HepG2 (cell line): ENCODE results near the gene LDB2. TPM values are rescaled to one million over a fixed set of nuclear protein-coding genes. Genes with fewer than 3 reads are reported as not detected.

ENCODE experiments used
- ATAC-seq: fragments of 200-7000 bp; cut with Tn5 transposase; 3 replicates; pipeline ENCODE4 v1.9.1; 2020; ENCODE audit warnings: mild to moderate bottlenecking, moderate library complexity
- BruUV-seq: library from RNA; stranded (reverse); fragments of 400-500 nt; replicated peaks from 2 replicates; lab custom pipeline; 2021; lab: Mats Ljungman, UMichigan
- CTCF ChIA-PET: fragments of 300-600 bp; formaldehyde crosslinking; extraction: SDS; loops from one replicate; lab custom pipeline; 2021; ENCODE audit warnings: low total read pairs, inconsistent platforms, low intra/inter-chr PET ratio; lab: Yijun Ruan, JAX
- POLR2A ChIA-PET: fragments of 350-600 bp; sonication (Branson Sonifier 250); formaldehyde crosslinking; loops from one replicate; lab custom pipeline; 2020; ENCODE audit warnings: antibody characterized with exemption, inconsistent platforms; lab: Yijun Ruan, JAX
- DNase-seq: peaks from one replicate; pipeline ENCODE4 v3.0.0-alpha.2; 2015; ENCODE audit warnings: low spot score
- FAIRE-seq: peaks from 3 replicates; lab custom pipeline; 2011; peaks lifted over from hg19 to GRCh38; lab: Jason Lieb, UNC
- H2AFZ ChIP-seq: one replicate; pipeline ENCODE4 v1.6.1; 2011; ENCODE audit warnings: low read length, inconsistent platforms
- H3K27ac ChIP-seq: fragments of 300-600 bp; 3 replicates; pipeline ENCODE4 v1.8.0; 2011; ENCODE audit warnings: mixed run types, mild to moderate bottlenecking, mixed read lengths, low read length, inconsistent platforms; ENCODE audit not compliant: insufficient read depth; ENCODE audit errors: extremely low read length
- H3K27me3 ChIP-seq, 2 experiments: fragments of 200-600 bp in 1 of 2; 2 replicates in 1 of 2; 3 replicates in 1 of 2; pipeline versions ENCODE4 v1.6.0 to v1.8.0; 2011; ENCODE audit warnings: low read length in 2 of 2, mild to moderate bottlenecking in 2 of 2, moderate library complexity in 2 of 2, inconsistent platforms in 1 of 2; ENCODE audit not compliant: insufficient read depth in 2 of 2, control insufficient read depth in 1 of 2
- H3K36me3 ChIP-seq, 2 experiments: fragments of 200-600 bp in 1 of 2; replicated peaks in 1 of 2; 2 replicates in 1 of 2; 3 replicates in 1 of 2; pipeline versions ENCODE4 v1.5.1 to v1.8.0; 2011; ENCODE audit warnings: low read length in 2 of 2, inconsistent platforms in 1 of 2; ENCODE audit not compliant: insufficient read depth in 2 of 2, control insufficient read depth in 1 of 2
- H3K4me1 ChIP-seq: 2 replicates; pipeline ENCODE4 v1.5.1; 2012; ENCODE audit warnings: low read length, inconsistent platforms; ENCODE audit not compliant: insufficient read depth
- H3K4me2 ChIP-seq: 2 replicates; pipeline ENCODE4 v1.6.0; 2011; ENCODE audit warnings: low read depth, low read length, inconsistent platforms
- H3K4me3 ChIP-seq, 3 experiments: fragments of 200-600 bp in 1 of 3; sonication (generic), shearing (Covaris generic) in 1 of 3; replicated peaks in 1 of 3; 2 replicates each; pipeline ENCODE4 v1.5.1; 2011 to 2016; ENCODE audit warnings: low read length in 3 of 3, inconsistent platforms in 2 of 3, low read depth in 2 of 3, mild to moderate bottlenecking in 2 of 3, control low read depth in 1 of 3, mixed read lengths in 1 of 3; ENCODE audit not compliant: insufficient read depth in 1 of 3
- H3K79me2 ChIP-seq: one replicate; pipeline ENCODE4 v1.6.1; 2011; ENCODE audit warnings: low read length, inconsistent platforms; ENCODE audit not compliant: insufficient read depth
- H3K9ac ChIP-seq: 2 replicates; pipeline ENCODE4 v1.6.0; 2011; ENCODE audit warnings: mild to moderate bottlenecking, low read depth, low read length, inconsistent platforms; ENCODE audit not compliant: insufficient read depth
- H3K9me3 ChIP-seq: 2 replicates; pipeline ENCODE4 v1.5.1; 2012; ENCODE audit warnings: mild to moderate bottlenecking, low read length
- H4K20me1 ChIP-seq: 2 replicates; pipeline ENCODE4 v1.6.0; 2011; ENCODE audit warnings: inconsistent platforms, mild to moderate bottlenecking, low read length, moderate library complexity; ENCODE audit not compliant: insufficient read depth
- ELF3 ChIP-seq: IDR thresholded peaks from 2 replicates; pipeline ENCODE4 v1.6.1; 2016; ENCODE audit warnings: missing genetic modification reagents, missing compliant biosample characterization
- FUBP1 ChIP-seq: sonication (generic); formaldehyde crosslinking; IDR thresholded peaks from 2 replicates; pipeline ENCODE4 v1.5.1; 2020; ENCODE audit warnings: missing genetic modification reagents, mild to moderate bottlenecking, borderline replicate concordance
- MAF1 ChIP-seq: sonication (generic); formaldehyde crosslinking; IDR thresholded peaks from 2 replicates; pipeline ENCODE4 v1.5.0; 2020; ENCODE audit warnings: missing genetic modification reagents, borderline replicate concordance
- MAX ChIP-seq: IDR thresholded peaks from 2 replicates; pipeline ENCODE4 v1.6.1; 2012; ENCODE audit warnings: inconsistent platforms
- NFIC ChIP-seq: IDR thresholded peaks from 2 replicates; pipeline ENCODE4 v1.6.1; 2012; ENCODE audit warnings: mild to moderate bottlenecking, low read length, inconsistent platforms
- POLR2AphosphoS5 ChIP-seq: IDR thresholded peaks from 2 replicates; pipeline ENCODE4 v1.6.1; 2012; ENCODE audit warnings: low read depth, low read length
- RFX3 ChIP-seq: IDR thresholded peaks from 2 replicates; pipeline ENCODE4 v1.6.1; 2016; ENCODE audit warnings: missing biosample characterization, missing genetic modification reagents
- THAP8 ChIP-seq: sonication (generic); formaldehyde crosslinking; IDR thresholded peaks from 2 replicates; pipeline ENCODE4 v1.5.1; 2020; ENCODE audit warnings: missing genetic modification reagents, mild to moderate bottlenecking, borderline replicate concordance
- TRAFD1 ChIP-seq: sonication (generic); formaldehyde crosslinking; IDR thresholded peaks from 2 replicates; pipeline ENCODE4 v1.5.1; 2020; ENCODE audit warnings: missing genetic modification reagents, mild to moderate bottlenecking, borderline replicate concordance
- ZBTB33 ChIP-seq: sonication (generic); formaldehyde crosslinking; IDR thresholded peaks from 2 replicates; pipeline ENCODE4 v1.4.0; 2020; ENCODE audit warnings: missing genetic modification reagents
- ZMYM4 ChIP-seq: sonication (generic); formaldehyde crosslinking; IDR thresholded peaks from 2 replicates; pipeline ENCODE4 v1.8.1; 2023; ENCODE audit warnings: mild to moderate bottlenecking, missing genetic modification reagents
- ZNF12 ChIP-seq: sonication (generic); formaldehyde crosslinking; IDR thresholded peaks from 2 replicates; pipeline ENCODE4 v1.5.0; 2020; ENCODE audit warnings: missing genetic modification reagents
- ZNF253 ChIP-seq: sonication (generic); formaldehyde crosslinking; IDR thresholded peaks from 2 replicates; pipeline ENCODE4 v1.8.0; 2022; ENCODE audit warnings: mild to moderate bottlenecking, missing genetic modification reagents, borderline replicate concordance
- ZNF441 ChIP-seq: sonication (generic); formaldehyde crosslinking; IDR thresholded peaks from 2 replicates; pipeline ENCODE4 v1.7.0; 2021; ENCODE audit warnings: missing genetic modification reagents, borderline replicate concordance
- ZNF484 ChIP-seq: sonication (generic); formaldehyde crosslinking; IDR thresholded peaks from 2 replicates; pipeline ENCODE4 v1.5.1; 2020; ENCODE audit warnings: mild to moderate bottlenecking, low read depth, missing genetic modification reagents, borderline replicate concordance
- WGBS: methylation state at CpG from one replicate; pipeline ENCODE4 v1.1.6; 2017; ENCODE audit warnings: low lambda C conversion rate; 5-methylcytosine and 5-hydroxymethylcytosine counted together
- in situ Hi-C: cut with HindIII; loops from 2 replicates; pipeline ENCODE4 v1.10.0; 2017; ENCODE audit warnings: low pct_unique_long_range_greater_than_20kb; ENCODE audit not compliant: extremely low pct_ligation_motif_present
- intact Hi-C: fragments of 100-400 bp; cut with micrococcal nuclease; formaldehyde crosslinking; loops from one replicate; pipeline ENCODE4 v1.10.0; 2022; ENCODE audit not compliant: unreplicated experiment
- polyA plus RNA-seq, 8 experiments: library from polyadenylated mRNA; depleted of rRNA in 3 of 8; stranded (reverse) in 7 of 8; unstranded in 1 of 8; fragments of >200 nt; fragmentation: Illumina TruSeq in 4 of 8; extraction: Trizol in 4 of 8; gene quantifications; 2 replicates each; pipeline versions ENCODE4 v1.2.1 to v1.2.3, GENCODE V29; 2011 to 2016; ENCODE audit warnings: low read depth in 4 of 8, missing spikeins in 1 of 8, mixed read lengths in 1 of 8; ENCODE audit not compliant: insufficient read depth in 1 of 8
- total RNA-seq, 5 experiments: library from RNA; depleted of rRNA; stranded (reverse); fragments of >200 nt; fragmentation: Illumina TruSeq; extraction: Trizol; gene quantifications; 2 replicates each; pipeline ENCODE4 v1.2.3, GENCODE V29; 2016; ENCODE audit warnings: low read depth in 1 of 5

LDB2 gene
- total and polyA plus RNA-seq, 2 of the 13 experiments (the other 11 are each of a cell fraction or from before 2014, with no cell fraction given): not detected

GRCh38 chr4:16686195-16686594, 212.2 kb downstream of the LDB2 start:
- in situ Hi-C loops: no loop called here
- H3K79me2 ChIP-seq: no peaks in the 10 kb centered on the region
- H3K27me3 ChIP-seq: peaks cover 0 to 4% of the 10 kb centered on the region in 2 experiments; a peak in 1 of 5 replicates
- no peak for DNase-seq
- no peaks in the 10 kb centered on the region for H4K20me1 ChIP-seq
- H3K4me2 ChIP-seq: no peak overlapping the region
- intact Hi-C loops: no loop called here
- no peak for FAIRE-seq
- no peak overlapping the region for H3K9ac ChIP-seq
- ATAC-seq: no peak
- H3K27ac ChIP-seq: no peak overlapping the region
- no TSS peak for BruUV-seq
- POLR2A ChIA-PET: no interaction called here
- H3K4me1 ChIP-seq: no peaks in the 10 kb centered on the region
- no peaks in the 10 kb centered on the region for H3K9me3 ChIP-seq
- CTCF ChIA-PET: no interaction called here
- no peaks in the 10 kb centered on the region for H3K36me3 ChIP-seq
- 11% methylated on average over 2 of the region's 2 CpGs for WGBS
- no peak overlapping the region for H3K4me3 ChIP-seq
- no peak overlapping the region for H2AFZ ChIP-seq
- no peak for TF ChIP-seq ZNF12 (CRISPR knock-in tag)
- no peak for TF ChIP-seq ZNF484
- no peak for TF ChIP-seq THAP8 (CRISPR knock-in tag)
- no peak for TF ChIP-seq MAF1 (CRISPR knock-in tag)
- TF ChIP-seq ZNF441 (CRISPR knock-in tag): no peak
- TF ChIP-seq ZNF253 (CRISPR knock-in tag): no peak
- TF ChIP-seq RFX3: no peak
- TF ChIP-seq ELF3 (CRISPR knock-in tag): no peak
- no peak for TF ChIP-seq POLR2AphosphoS5
- TF ChIP-seq TRAFD1 (CRISPR knock-in tag): no peak
- no peak for TF ChIP-seq FUBP1 (CRISPR knock-in tag)
- no peak for TF ChIP-seq ZBTB33 (CRISPR knock-in tag)
- TF ChIP-seq MAX: no peak
- no peak for TF ChIP-seq NFIC
- no peak for TF ChIP-seq ZMYM4 (CRISPR knock-in tag)
